ENCODE results near the gene C1QTNF7.
A peak's percentile ranks its signal among the peaks of the same experiment; 100 is the strongest.

The C1QTNF7 gene

DNA sequence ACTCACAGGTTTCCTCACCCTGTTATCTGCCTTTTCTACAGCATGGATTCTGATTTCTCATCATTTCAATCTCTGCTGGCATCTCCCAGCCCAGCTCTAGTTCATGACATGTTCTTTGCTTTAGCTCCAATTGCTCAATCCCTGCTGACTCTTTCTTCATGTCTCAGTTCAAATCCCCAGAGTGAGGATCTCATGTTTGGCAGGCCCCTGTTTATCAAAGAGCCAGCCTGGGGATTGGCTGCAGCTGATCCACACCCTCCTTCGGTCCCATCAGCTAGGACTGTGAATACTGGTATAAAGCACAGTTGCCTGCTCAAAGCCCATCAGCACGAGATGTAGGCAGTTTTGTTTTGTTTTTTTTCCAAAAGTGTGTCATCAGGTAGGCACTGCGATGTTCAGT, 27.5 kb downstream of the C1QTNF7 start:
- TF ChIP-seq, protein P1, sequence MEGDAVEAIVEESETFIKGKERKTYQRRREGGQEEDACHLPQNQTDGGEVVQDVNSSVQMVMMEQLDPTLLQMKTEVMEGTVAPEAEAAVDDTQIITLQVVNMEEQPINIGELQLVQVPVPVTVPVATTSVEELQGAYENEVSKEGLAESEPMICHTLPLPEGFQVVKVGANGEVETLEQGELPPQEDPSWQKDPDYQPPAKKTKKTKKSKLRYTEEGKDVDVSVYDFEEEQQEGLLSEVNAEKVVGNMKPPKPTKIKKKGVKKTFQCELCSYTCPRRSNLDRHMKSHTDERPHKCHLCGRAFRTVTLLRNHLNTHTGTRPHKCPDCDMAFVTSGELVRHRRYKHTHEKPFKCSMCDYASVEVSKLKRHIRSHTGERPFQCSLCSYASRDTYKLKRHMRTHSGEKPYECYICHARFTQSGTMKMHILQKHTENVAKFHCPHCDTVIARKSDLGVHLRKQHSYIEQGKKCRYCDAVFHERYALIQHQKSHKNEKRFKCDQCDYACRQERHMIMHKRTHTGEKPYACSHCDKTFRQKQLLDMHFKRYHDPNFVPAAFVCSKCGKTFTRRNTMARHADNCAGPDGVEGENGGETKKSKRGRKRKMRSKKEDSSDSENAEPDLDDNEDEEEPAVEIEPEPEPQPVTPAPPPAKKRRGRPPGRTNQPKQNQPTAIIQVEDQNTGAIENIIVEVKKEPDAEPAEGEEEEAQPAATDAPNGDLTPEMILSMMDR (conservative IDR thresholded peaks at IDR 0.05; ENCODE audit: low read depth, low read length) = no peak
- no peak overlapping the region for H3K4me3 ChIP-seq (ENCODE audit: low read depth, low read length)
- peak; percentile 94 for DNase-seq (ENCODE audit: low read depth)

DNA sequence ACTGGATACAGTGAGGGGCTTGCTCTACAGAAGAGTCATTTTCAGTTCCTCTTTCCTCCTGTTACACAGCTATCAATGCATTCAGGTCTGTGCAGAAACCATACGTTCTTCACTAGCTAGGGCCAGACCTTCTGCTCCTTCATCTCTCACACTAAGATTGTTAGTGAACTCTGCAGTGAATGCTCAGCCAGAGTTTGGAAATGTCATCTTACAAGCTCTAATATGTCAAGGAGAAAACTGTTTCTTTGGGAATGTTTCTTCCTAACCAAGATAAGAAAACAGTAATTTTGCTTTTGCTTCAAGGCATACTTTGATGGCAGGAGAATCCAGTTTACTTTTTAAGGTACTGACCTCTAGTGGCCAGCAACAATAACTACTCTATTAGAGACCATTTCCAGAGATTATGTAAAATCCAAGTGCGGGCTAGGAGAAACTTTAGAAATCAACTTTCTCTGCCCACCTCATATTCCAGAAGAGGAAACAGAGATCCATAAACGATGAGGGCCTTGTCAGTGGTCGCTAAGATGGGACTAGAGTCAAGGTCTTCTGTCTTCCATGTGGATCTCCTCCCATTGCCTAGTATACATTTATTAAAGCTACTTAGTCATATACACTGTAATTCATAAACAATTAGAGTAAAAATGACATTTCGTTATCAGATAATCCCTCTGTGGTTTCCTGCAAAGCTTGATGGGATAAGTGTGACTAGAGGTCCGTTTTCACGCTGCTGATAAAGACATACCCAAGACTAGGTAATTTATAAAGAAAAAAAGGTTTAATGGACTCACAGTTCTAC, 29.8 kb downstream of the C1QTNF7 start:
- TF ChIP-seq, protein P1 (conservative IDR thresholded peaks at IDR 0.05; ENCODE audit: low read depth, low read length) = peak; percentile 62
- DNase-seq (ENCODE audit: low read depth) = peak; percentile 84
- H3K4me3 ChIP-seq (ENCODE audit: low read depth, low read length) = no peak overlapping the region

DNA sequence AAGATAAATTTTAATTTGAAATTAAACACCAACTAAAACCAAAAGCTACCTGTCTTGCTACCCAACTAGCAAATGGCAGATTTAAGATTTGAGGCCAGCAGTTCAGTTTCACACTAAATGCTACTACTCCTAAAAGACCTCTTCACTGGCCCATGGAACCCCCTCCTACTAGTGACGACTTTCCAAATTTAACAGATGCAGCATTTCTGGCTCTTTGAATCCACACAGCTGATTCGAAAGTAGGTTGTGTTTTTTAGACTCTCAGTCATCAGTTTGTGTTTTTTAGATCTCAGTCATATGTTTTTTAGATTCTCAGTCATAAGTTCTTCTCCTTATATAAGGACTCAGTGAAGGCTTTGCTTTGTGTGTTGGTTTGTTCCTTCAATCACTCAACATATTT, 30.8 kb downstream of the C1QTNF7 start:
- TF ChIP-seq, protein P1 (conservative IDR thresholded peaks at IDR 0.05; ENCODE audit: low read depth, low read length) = no peak
- no peak for DNase-seq (ENCODE audit: low read depth)
- H3K4me3 ChIP-seq (ENCODE audit: low read depth, low read length) = no peak overlapping the region

DNA sequence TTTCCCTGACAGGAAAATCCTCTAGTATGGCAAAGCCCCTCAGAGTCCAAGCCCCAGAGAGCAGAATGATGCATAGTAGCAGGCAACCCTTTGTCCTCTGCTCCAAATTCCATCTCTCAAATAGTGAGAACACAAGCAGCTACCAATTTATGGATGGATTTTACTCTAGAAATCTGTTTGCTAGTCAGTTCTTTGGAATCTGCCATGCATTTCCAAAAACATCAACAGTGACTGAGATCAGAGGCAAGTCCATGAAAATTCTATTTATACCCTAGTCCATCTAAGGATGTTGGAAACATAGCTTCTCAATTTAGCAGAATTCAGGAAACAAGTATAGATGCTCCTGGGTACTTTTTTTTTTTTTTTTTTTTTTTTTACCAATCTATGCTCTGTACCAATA, 31.9 kb downstream of the C1QTNF7 start:
- TF ChIP-seq, protein P1 (conservative IDR thresholded peaks at IDR 0.05; ENCODE audit: low read depth, low read length) = no peak
- no peak overlapping the region for H3K4me3 ChIP-seq (ENCODE audit: low read depth, low read length)
- DNase-seq (ENCODE audit: low read depth) = no peak

DNA sequence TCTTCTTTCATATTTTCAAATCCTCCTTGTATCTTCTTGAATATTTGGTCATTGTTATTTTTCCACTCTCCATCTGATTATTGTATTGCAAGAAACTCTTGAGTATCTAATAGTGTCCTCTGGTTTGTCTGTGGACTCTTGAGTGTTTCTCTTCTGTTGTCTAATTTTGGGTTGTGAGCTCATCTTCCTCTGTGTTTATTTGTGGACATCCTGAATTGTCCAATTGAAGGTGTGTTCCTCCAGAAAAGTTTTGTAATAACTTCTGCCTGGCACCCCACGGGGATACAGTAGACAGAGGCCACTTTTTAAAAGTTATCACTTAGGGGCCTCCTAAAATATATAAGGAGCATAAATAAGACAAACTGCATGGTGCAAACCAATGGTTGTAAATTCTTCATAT, 38.8 kb downstream of the C1QTNF7 start:
- H3K4me3 ChIP-seq (ENCODE audit: low read depth, low read length) = no peak overlapping the region
- DNase-seq (ENCODE audit: low read depth) = no peak
- TF ChIP-seq, protein P1 (conservative IDR thresholded peaks at IDR 0.05; ENCODE audit: low read depth, low read length) = no peak

DNA sequence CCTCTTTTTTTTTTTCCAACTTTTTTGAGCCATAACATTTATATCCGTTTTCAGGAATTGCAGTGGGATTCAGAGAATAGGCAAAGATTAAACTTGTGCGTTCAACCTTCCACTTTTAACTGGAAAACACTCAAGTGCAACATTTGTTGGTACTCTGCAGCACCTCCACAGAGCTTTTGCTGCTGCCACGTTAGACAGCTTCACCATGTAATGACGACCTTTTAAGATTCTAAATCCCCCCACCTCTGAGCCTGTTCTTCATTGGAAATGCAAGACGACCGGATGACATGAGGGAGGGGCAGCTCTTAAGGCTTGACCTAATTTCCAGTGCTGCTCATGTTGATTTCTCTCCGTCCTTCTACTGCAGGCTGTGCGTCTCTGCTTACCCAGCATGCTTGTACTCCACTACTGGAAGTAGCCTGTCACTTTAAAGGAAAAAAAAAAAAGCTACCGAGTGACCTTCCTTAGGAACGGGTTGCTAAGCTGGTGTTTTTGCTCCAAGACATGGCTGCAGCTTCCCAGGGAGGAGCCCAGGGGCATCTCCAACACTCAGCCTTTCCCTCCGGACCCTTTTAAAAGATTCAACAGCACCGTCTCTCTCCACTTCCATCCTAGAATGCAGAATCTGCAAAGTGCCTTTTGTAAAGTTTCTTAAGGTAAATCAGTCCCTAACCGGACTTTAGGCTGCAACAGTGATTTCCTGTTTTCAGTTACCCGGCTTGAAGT, 41.7 kb downstream of the C1QTNF7 start, which contains the start of gene CC2D2A:
Gene CC2D2A (plus strand): TSS at position 481 of the 726 bp plus-strand sequence. CDS start 6,051 bp downstream, outside the sequence.
- DNase-seq (ENCODE audit: low read depth) = peak; percentile 81
- peak within 1 kb of the TSS; percentile 62 for H3K4me3 ChIP-seq (ENCODE audit: low read depth, low read length)
- TF ChIP-seq, protein P1 (conservative IDR thresholded peaks at IDR 0.05; ENCODE audit: low read depth, low read length) = no peak

All from choroid plexus epithelial cell (primary cell).